Endothelial cell (in vitro differentiated cells): ENCODE results near the gene REXO4. TPM values are rescaled to one million over a fixed set of nuclear protein-coding genes. Genes with fewer than 3 reads are reported as not detected.

Source experiments
- DNase-seq: peaks from one replicate; pipeline ENCODE4 v3.0.0; 2021; ENCODE audit warnings: low spot score
- H3K27ac Mint-ChIP-seq: one replicate; pipeline ENCODE4 v1.8.0; 2021; ENCODE audit warnings: mixed read lengths, inconsistent platforms; ENCODE audit not compliant: unreplicated experiment
- H3K27me3 Mint-ChIP-seq: one replicate; pipeline ENCODE4 v1.8.0; 2021; ENCODE audit warnings: mild to moderate bottlenecking, moderate library complexity, mixed read lengths, inconsistent platforms; ENCODE audit not compliant: unreplicated experiment
- H3K36me3 Mint-ChIP-seq: one replicate; pipeline ENCODE4 v1.8.0; 2021; ENCODE audit warnings: mild to moderate bottlenecking, low read depth, mixed read lengths, inconsistent platforms; ENCODE audit not compliant: unreplicated experiment
- H3K4me1 Mint-ChIP-seq: one replicate; pipeline ENCODE4 v1.8.0; 2021; ENCODE audit warnings: mild to moderate bottlenecking, mixed read lengths, inconsistent platforms; ENCODE audit not compliant: unreplicated experiment
- H3K4me3 Mint-ChIP-seq: one replicate; pipeline ENCODE4 v1.8.0; 2021; ENCODE audit warnings: mild to moderate bottlenecking, mixed read lengths, inconsistent platforms; ENCODE audit not compliant: unreplicated experiment
- H3K9me3 Mint-ChIP-seq: one replicate; pipeline ENCODE4 v1.8.0; 2021; ENCODE audit warnings: mixed read lengths, inconsistent platforms; ENCODE audit not compliant: unreplicated experiment
- CTCF ChIP-seq: fragments of 200-600 bp; sonication (generic); IDR thresholded peaks from one replicate; pipeline ENCODE4 v1.5.0; 2021; ENCODE audit warnings: antibody characterized with exemption; ENCODE audit not compliant: unreplicated experiment
- total RNA-seq: library from RNA; stranded (reverse); fragmentation: NEBNext Ultra II Directional; extraction: Animal tissue kit (Norgen Biotek cat#: 25700); gene quantifications from one replicate; pipeline ENCODE4 v1.2.1, GENCODE V29; 2021; ENCODE audit not compliant: unreplicated experiment

REXO4 gene
- total RNA-seq, 1 donor from 2014 or later = 30.9 TPM

GRCh38 chr9:133366435-133366834, 51.4 kb downstream of the REXO4 start:
- H3K4me3 Mint-ChIP-seq = no peak overlapping the region
- H3K4me1 Mint-ChIP-seq = no peaks in the 10 kb centered on the region
- TF ChIP-seq CTCF = no peak
- H3K9me3 Mint-ChIP-seq = no peaks in the 10 kb centered on the region
- no peak overlapping the region for H3K27ac Mint-ChIP-seq
- no peak for DNase-seq
- H3K27me3 Mint-ChIP-seq = peaks cover 7% of the 10 kb centered on the region
- peaks cover 42% of the 10 kb centered on the region for H3K36me3 Mint-ChIP-seq

- H3K4me1 Mint-ChIP-seq = peaks cover 5% of the 10 kb centered on the region
- no peak for TF ChIP-seq CTCF
- no peaks in the 10 kb centered on the region for H3K9me3 Mint-ChIP-seq
- peaks cover 5% of the 10 kb centered on the region for H3K27me3 Mint-ChIP-seq
- peaks cover 48% of the 10 kb centered on the region for H3K36me3 Mint-ChIP-seq
- no peak for DNase-seq
- H3K4me3 Mint-ChIP-seq = no peak overlapping the region
- no peak overlapping the region for H3K27ac Mint-ChIP-seq
Measured at GRCh38 chr9:133362359-133363044, 55.3 kb downstream of the REXO4 start.

- Mint-ChIP-seq H3K4me1 (peaks cover 6% of the 10 kb centered on the region), H3K36me3 (peaks cover 48% of the 10 kb centered on the region), H3K4me3 (peak overlapping the region; percentile 31), H3K27me3 (peaks cover 5% of the 10 kb centered on the region), H3K9me3 (no peaks in the 10 kb centered on the region), H3K27ac (peak overlapping the region; percentile 45)
- DNase-seq = no peak
- no peak for TF ChIP-seq CTCF
Measured at GRCh38 chr9:133361507-133362092, 56.2 kb downstream of the REXO4 start.

GRCh38 chr9:133360400-133361393, 57.1 kb downstream of the REXO4 start:
- H3K36me3 Mint-ChIP-seq = peaks cover 44% of the 10 kb centered on the region
- TF ChIP-seq CTCF = no peak
- H3K27me3 Mint-ChIP-seq = peaks cover 5% of the 10 kb centered on the region
- H3K9me3 Mint-ChIP-seq = no peaks in the 10 kb centered on the region
- H3K4me1 Mint-ChIP-seq = peaks cover 6% of the 10 kb centered on the region
- H3K27ac Mint-ChIP-seq = no peak overlapping the region
- peak overlapping the region; percentile 19 for H3K4me3 Mint-ChIP-seq
- DNase-seq = no peak
